ENCODE measurements around the gene MED22.
A peak's percentile ranks its signal among the peaks of the same experiment; 100 is the strongest.
"Not testable (repeated sequence)": the region's sequence is repeated elsewhere in the genome, so short reads cannot be mapped to it uniquely, and the experiment has no call there.

Gene MED22

DNA sequence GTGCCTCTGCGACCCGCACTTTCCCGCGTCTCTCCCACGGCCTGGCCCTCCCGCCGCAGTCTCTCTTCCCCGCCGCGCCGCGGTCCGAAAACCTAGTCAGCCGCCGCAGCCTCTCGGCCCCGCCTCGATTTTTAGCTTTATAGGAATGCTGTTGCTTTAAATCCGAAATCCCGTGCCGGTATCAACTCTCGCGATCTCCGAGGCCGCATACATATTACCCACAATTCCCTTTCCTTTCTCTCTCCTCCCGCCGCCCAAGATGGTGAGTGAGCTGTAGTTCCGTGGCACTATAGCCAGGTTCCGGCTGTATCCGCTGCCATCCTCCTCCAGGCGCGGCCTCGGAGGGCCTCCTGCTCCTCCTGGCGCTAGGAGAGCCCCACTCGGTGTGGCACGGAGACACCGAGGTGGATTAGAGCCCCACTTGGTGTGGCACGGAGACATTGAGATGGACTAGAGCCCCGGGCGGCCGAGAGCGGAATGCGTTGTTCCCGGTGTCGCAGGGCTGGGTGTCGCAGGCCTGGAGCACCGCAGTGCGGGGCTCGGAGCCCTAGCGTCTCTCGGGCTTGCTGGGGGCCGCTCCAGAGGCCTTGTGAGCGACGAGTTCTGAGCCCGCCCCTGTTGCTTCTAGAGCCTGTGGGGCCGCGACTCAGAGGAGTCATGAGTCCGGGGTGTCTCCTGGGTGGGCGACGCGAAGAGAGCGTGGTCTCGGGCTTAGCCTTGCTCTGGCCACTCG is at the start of gene MED22, which contains the start of gene RPL7A:
TSS of gene MED22 (minus strand) at position 147 of the 733 bp plus-strand sequence. CDS start 1,469 bp downstream, outside the sequence.
TSS of gene RPL7A (plus strand) at position 234 of the 733 bp plus-strand sequence. CDS start at position 260, 26 bp downstream.
- FAIRE-seq: peak; percentile 44

DNA sequence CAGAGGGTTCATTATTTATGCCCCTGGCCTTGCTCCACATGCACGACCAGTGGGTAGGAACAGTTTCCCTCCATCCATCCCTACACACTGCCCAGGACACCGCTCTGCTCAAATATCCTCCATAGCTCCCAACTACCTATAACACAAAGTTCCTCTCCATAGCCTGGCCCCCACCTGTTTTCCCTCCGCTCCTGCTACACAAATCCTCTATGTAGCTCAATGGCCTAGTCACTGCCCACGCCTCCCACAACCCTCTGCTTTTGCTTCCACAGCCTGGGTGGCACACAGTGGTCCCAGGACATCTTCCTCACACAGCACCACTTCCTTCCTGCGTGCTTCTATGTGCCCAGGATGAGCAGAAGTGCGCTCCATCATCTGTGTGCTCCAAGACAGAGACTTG is 49.4 kb upstream of the MED22 start:
- FAIRE-seq: no peak

DNA sequence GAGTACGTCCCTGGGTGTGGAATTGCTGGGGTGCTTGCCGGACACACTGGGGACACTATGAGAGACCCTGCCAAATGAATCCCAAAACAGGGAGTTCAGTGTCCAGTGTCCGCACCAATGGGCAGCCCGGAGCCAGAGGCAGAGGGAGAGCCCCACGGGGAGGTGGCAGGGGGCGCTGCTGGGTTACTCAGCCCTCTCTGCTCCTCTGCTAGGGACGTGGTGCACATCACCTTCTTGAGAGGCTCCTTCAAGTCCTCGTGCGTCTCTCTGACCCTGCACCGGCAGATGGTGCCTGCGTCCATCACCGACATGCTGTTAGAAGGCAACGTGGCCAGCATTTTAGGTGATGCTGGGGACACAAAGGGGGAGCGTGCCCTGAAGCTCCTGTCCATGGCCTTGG is 49.0 kb upstream of the MED22 start:
- no peak for FAIRE-seq

DNA sequence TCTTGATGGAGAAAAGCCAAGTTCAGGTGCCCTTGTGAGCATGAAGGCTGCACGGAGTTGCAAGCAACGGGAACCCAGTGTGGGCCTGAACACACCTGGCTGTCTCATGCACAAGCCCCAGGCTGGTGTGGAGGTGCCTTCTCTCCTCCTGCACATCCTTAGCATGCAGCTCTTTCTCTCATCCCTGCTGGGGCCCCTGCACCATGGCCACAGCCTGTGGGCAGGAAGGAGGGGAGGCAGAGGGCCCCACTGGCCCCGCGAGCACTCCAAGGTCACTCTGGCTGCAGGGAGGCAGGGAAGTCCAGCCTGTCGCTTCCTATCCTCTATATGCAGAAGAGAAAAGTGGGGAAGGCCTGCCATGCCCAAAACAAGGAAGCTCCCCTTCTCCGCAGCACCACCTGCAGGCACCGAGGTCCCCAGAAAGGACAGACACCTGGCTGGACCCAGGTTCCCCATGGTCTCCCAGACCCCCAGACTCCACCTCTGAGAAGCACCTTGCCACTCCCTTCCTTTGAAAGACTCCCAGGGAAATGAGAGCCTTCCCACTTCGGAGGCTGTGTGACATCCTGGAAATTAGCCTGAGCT is 46.8 kb upstream of the MED22 start:
- FAIRE-seq: no peak

DNA sequence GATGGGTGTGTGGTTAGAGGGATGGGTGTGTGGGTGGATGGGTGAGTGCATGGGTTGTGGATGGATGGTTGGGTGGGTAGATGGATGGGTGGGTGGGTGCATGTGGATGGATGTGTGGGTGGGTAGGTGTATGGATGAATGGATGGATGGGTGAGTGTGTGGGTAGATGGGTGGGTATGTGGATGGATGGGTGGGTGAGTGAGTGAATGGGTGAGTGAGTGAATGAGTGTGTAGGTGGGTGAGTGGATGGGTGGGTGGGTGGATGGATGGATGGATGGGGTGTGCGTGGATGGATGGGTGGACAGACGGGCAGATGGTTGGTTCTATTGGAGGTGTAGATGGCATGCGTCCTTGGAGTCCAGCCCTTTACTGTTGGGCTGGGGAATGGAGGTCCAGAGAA is 45.5 kb upstream of the MED22 start:
- FAIRE-seq: no peak

DNA sequence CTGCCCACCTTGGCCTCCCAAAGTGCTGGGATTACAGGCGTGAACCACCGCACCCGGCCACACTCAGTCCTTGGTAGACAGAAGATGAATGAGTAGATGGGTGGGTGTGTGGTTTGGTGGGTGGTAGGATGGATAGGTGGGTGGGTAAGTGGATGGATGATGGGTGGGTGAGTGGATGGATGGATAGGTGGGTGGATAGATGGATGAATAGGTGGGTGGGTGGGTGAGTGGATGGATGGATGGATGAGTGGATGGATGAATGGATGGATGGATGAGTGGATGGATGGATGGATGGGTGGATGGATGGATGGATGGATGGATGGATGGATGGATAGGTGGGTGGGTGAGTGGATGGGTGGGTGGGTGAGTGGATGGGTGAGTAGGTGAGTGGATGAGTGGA is 44.4 kb upstream of the MED22 start:
- FAIRE-seq: not testable (repeated sequence)

DNA sequence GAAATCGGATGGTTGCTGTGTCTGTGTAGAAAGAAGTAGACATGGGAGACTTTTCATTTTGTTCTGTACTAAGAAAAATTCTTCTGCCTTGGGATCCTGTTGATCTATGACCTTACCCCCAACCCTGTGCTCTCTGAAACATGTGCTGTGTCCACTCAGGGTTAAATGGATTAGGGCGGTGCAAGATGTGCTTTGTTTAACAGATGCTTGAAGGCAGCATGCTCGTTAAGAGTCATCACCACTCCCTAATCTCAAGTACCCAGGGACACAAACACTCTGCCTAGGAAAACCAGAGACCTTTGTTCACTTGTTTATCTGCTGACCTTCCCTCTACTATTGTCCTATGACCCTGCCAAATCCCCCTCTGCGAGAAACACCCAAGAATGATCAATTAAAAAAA is 43.5 kb upstream of the MED22 start:
- FAIRE-seq: not testable (repeated sequence)

DNA sequence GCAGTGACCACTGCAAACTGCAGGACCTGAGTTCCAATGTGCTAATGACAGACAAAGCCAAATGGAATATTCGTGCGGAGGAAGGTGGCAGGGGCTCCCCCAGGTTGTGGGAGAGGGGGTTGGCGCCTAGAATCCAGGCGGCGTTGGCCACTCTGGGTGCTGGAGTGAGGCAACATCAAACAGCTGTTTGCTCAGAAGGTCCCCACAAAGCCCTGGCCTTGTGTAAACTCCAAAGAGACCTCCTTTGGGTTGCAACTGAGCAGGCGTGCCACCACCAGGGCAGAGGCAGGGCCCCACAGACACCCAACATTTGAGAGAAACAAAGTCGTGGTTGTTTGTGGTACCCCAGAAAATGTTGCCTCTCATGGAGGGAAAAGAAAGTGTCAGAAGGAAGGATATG is 42.8 kb upstream of the MED22 start:
- no peak for FAIRE-seq

DNA sequence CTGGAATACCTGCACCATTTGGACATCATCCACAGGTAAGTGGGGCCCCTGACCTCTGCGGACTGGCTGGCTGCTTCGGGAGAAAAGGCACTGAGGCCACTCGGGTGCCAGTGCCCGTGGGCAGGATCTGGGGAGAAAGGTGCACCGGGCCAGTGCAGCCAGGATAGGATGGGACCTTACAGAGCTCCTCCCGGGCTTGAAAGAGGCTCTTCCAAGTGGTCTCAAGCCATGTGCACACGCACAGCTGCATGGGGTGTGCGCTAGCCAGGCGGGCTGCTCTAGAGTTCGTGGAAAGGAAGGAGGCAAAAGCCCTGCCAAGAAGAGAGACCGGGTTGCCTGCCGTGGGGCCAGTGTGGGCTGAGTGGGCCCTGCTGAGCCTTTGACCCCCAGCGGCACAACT is 41.6 kb upstream of the MED22 start:
- FAIRE-seq: no peak

DNA sequence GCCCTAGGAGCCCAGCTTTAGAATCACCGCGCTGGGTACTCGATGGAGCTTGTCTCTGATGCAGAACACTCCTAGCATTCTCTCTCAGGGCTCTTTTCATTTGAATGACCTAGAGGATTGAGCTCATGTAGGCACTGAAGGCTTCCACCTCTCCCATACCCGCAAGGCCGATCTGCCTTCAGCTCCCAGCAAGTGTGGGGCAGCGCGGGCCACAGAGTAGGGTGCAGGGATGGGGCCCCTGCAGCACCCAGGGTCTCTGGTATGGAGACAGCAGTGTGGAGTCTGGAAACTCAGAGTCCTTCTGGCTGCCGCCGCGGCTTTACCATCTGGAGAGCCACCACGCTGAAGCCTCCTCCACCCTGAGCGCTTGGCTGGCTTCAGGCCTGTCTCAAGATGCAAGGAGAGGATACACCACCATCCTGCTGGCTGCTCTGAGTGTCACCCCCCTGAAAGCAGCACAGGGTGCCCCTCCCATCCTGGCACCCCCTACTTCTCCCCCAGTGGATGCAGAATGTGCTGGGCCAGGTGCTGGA is 41.2 kb upstream of the MED22 start:
- no peak for FAIRE-seq

DNA sequence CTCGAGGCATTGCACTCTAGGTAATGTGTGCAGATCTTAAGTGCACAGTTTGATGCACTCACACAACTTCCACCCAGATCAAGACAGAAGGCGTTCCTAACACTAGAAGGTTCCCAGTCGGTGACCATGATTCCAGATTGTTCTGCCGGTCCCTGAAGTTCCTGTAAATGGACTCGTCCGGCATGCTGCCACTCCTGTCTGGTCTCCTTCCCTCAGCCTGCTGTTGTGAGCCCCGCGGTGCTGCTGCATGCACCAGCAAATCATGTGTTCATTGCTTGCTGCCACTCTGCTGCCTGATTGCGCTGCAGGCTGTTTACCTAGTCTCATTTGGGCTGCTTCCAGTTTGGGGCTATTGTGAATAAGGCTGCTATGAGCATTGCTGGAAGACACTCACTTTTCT is 39.7 kb upstream of the MED22 start:
- no peak for FAIRE-seq

DNA sequence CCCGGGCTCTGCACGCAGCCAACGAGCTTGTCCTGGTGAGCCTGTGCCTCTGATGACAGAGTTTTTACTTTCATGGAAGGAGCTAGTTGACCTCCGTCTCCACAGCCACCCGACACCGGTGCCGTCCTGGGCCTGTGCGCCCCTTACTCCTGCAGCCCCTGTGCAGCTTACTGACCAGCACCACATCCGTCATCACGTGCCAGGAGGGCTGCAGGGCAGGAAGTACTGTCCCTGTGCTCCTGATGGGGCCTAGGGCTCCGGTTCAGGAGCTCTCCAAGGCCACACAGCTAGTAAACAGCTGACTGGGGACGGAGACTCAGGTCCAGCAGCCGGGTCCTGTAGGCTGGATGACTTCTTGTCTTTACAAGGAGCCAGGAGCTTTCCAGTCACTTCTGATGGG is 38.4 kb upstream of the MED22 start:
- FAIRE-seq: no peak

DNA sequence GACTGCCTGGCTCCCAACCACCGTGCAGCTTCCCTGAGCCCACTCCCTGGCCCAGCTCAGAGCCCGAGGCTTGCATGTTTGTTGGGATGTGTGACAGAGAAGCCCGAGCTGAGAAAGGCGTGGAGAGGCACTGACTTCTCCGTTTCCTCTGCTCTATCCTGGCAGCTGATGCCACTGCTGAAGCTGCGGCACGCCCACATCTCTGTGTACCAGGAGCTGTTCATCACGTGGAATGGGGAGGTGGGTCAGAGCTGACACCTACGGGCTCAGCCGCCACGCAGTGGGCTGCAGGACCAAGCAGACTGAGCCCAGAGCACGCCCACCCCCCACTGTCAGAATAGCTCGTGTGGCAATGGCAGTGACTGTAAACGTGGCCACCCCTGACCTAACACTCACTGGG is 37.5 kb upstream of the MED22 start:
- FAIRE-seq: no peak

DNA sequence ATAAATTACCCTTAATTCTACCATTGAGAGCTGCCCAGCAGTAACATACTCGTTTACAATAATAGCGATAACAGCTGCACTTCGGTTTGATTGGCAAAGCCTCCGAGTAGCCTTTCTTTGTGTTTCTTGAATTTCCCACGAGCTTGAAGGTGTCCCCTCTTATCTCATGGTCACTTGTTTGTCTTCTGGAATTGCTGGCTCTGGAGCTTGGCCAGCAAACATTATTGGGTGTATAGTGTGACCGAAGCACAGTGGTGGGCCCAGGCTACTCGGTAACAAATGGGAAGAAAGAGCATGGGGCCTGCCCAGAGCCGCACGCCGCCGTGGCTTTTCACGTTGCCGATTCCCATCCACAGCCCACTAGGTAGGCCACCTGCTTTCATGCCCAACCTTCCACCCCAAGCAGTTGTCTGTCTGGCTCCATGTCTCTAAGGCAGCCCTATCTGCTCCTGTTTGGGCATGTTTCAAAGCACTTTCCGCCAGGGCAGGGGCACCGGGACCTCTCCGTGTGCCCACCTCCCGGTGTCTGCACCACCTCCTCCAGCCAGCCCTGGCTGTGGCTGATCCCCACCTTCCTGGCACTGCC is 36.9 kb upstream of the MED22 start:
- no peak for FAIRE-seq

DNA sequence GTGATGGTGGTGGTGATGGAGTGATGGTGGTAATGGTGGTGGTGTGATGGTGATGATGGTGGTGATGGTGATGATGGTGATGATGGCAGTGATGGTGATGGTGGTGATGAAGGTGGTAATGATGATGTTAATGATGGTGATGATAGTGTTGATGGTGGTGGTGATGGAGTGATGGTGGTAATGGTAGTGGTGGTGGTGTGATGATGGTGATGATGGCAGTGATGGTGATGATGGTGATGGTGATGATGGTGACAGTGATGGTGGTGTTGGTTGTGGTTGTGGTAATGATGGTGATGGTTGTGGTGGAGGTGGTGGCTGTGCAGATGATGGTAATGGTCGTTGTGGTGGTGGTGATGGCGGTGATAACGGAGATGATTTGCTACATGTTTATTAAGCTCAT is 35.5 kb upstream of the MED22 start:
- no peak for FAIRE-seq

DNA sequence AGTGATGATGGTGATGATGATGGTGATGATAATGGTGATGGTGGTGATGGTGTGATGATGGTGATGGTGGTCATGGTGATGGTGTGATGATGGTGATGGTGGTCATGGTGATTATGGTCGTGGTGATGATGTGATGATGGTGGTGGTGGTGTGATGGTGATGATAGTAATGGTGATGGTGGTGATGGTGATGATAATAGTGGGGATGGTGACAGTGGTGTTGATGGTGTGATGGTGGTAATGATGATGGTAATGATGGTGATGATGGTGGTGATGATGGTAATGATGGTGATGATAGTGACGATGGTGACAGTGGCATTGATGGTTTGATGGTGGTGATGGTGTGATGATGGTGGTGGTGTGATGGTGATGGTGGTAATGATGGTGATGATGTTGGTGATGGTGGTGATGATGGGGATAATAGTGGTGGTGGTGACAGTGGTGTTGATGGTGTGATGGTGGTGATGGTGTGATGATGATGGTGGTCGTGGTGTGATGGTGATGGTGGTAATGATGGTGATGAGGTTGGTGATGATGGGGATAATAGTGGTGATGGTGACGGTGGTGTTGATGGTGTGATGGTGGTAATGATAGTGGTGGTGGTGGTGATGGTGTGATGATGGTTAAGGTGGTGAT is 34.7 kb upstream of the MED22 start:
- no peak for FAIRE-seq

DNA sequence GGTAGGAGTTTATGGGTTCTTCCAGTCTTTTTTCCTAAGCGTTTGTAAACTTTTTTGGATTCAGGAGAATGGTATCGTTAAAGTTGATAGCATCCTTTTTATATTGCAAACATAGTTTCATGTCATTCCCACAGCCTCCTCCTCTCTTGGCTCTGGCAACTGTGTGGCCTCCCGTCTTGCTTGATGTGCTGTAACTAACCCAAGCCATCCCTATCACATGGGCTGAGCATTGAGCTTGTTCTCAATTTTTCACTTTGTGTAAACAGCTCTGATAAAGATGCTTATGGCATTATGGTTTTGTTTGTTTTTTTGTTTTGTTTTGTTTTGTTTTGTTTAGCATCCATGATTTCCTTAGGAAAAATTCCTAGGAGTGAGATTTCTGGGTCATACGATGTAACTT is 32.8 kb upstream of the MED22 start:
- FAIRE-seq: no peak

DNA sequence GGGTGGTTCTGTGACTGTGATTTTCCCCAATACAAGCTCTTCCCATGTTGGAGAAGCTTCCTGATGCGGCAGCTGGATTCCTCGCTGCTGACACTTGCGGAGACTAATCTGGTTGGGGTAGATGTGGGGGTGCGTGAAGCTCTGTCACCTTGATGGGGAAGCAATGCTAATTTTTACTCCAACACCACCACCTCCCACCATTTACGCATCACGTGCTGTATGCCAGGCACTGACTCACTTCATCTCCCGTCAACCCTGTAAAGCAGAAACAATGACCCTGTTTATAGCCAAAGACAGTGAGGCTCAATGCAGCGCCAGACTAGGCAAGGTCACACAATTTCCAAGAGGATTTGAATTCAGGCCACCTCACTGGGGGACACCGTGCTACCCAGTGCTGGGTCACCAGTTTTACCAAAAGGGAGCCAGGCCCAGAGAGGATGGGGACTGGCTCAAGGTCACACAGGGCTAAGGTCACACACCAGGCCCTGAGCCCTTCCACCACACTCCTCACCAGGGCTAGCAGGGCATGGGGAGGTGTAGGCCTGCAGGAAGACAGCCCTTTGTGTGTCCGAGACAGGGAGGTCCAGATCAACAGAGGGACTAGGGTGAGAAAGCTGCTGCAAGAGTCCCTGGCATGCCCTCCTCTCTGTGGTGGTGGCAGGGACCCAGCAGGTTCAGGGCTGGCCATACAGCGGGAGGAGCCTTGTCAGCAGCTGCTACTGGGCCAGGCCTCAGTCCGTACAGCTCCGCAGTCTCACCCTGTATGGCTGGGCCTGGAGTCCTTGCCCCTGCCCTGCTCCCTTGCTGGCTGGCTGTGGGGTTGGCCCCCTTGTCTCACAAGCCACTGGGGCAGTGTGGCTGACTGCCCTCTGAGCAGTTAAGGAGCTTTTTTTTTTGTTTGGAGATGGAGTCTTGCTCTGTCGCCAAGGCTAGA is 31.5 kb upstream of the MED22 start:
- no peak for FAIRE-seq

DNA sequence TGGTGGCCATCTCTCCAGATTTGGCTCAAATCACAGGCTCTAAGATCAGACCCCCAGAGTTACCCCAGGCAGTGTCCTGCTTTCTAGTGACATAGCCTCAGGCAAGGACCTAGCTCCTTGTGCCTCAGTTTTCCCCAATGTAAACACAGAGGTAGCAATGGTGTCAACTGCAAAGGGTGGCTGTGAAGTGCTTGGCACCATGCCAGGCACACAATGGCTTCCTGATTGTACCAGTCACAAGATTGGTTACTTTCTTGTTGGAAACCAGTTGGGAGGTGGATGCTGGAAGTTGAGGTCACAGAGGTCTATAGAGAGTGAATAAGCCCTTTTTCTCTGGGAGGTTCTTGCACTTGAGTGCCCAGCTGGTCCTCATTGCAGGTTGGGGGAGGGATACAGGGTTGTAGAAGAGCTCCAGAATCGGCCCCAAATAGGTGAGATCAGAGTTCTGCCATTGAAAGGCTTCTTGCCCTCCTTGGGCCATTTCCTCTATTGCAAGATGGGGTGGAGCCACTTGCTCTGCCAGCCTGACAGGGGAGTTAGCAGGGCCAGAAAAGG is 30.6 kb upstream of the MED22 start:
- FAIRE-seq: no peak

DNA sequence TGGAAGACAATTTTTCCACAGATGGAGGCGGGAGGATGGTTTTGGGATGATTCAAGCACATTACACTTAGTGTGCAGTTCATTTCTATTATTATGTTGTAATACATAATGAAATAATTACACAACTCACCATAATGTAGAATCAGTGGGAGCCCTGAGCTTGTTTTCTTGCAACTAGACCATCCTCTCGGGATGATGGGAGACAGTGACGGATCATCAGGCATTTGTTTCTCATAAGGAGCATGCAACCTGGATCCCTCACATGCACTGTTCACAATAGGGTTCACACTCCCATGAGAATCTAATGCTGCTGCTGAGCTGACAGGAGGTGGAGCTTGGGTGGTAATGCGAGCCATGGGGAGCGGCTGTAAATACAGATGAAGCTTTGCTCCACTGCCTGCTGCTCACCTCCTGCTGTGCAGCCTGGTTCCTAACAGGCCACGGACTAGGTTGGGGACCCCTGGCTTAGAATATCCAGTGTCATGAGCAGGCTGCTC is 29.8 kb upstream of the MED22 start:
- no peak for FAIRE-seq

DNA sequence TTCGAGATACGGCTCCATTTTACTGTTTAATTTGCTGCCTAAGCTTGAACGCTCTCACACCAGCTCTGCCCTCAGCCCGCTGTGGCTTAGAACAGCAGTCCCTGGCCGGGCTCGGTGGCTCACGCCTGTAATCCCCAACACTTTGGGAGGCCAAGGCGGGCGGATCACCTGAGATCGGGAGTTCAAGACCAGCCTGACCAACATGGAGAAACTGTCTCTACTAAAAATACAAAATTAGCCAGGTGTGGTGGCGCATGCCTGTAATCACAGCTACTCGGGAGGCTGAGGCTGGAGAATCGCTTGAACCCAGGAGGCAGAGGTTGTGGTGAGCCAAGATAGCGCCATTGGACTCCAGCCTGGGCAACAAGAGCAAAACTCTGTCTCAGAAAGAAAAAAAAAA is 29.3 kb upstream of the MED22 start:
- FAIRE-seq: not testable (repeated sequence)

Measured in A204.1 (cell line).